Stimulated activated CD8-positive, alpha-beta memory T cell treated with anti-CD3 and anti-CD28 coated beads, Interleukin-15, amount 100 ng/mL, for 1 hour (primary cell): ENCODE measurements around the gene ABCA4.

Source experiments
- DNase-seq: peaks from one replicate; pipeline ENCODE4 v3.0.0-alpha.2; 2020; ENCODE audit warnings: low read depth

Gene ABCA4

GRCh38 chr1:94104776-94105580 is 16.0 kb downstream of the ABCA4 start:
- DNase-seq, result no peak

GRCh38 chr1:94104127-94104684 is 16.7 kb downstream of the ABCA4 start:
- DNase-seq, result no peak

- no peak for DNase-seq
These were observed 17.3 kb downstream of the ABCA4 start for GRCh38 chr1:94103608-94104007.

GRCh38 chr1:94101613-94102525 is 19.1 kb downstream of the ABCA4 start:
- DNase-seq, result no peak

GRCh38 chr1:94100785-94101612 is 19.9 kb downstream of the ABCA4 start:
- no peak for DNase-seq

- no peak for DNase-seq
These were observed 20.7 kb downstream of the ABCA4 start for GRCh38 chr1:94100129-94100784.

GRCh38 chr1:94099303-94099702 is 21.6 kb downstream of the ABCA4 start:
- DNase-seq, result no peak

GRCh38 chr1:94098585-94099111 is 22.3 kb downstream of the ABCA4 start:
- DNase-seq, result no peak

GRCh38 chr1:94096797-94097549 is 24.0 kb downstream of the ABCA4 start:
- no peak for DNase-seq

GRCh38 chr1:94095744-94096469 is 25.0 kb downstream of the ABCA4 start:
- DNase-seq, result no peak

GRCh38 chr1:94095112-94095637 is 25.8 kb downstream of the ABCA4 start:
- DNase-seq, result no peak

- DNase-seq, result no peak
These were observed 26.4 kb downstream of the ABCA4 start for GRCh38 chr1:94094469-94095111.

GRCh38 chr1:94093996-94094395 is 27.0 kb downstream of the ABCA4 start:
- DNase-seq, result no peak

- no peak for DNase-seq
These were observed 27.6 kb downstream of the ABCA4 start for GRCh38 chr1:94093396-94093795.

GRCh38 chr1:94092210-94092613 is 28.7 kb downstream of the ABCA4 start:
- DNase-seq, result no peak

- no peak for DNase-seq
These were observed 30.2 kb downstream of the ABCA4 start for GRCh38 chr1:94090761-94091160.

GRCh38 chr1:94087193-94087592 is 33.8 kb downstream of the ABCA4 start:
- no peak for DNase-seq

- no peak for DNase-seq
These were observed 36.4 kb downstream of the ABCA4 start for GRCh38 chr1:94084547-94084946.

GRCh38 chr1:94084085-94084484 is 36.9 kb downstream of the ABCA4 start:
- no peak for DNase-seq
